Tibial nerve (tissue), 4 donors: ENCODE measurements around the gene SOX8. TPM values are rescaled to one million over a fixed set of nuclear protein-coding genes. Genes with fewer than 3 reads are reported as not detected.

Experiments used
- DNase-seq, 2 donors: peaks; one replicate each; pipeline ENCODE4 v3.0.0-alpha.2; 2019; ENCODE audit warnings: low spot score in 2 of 2
- H3K27ac ChIP-seq, 4 donors: fragments of 200-600 bp; sonication (generic) in 3 of 4; one replicate each; pipeline ENCODE4 v1.5.1; 2017 to 2019; ENCODE audit warnings: mild to moderate bottlenecking in 1 of 4
- H3K27me3 ChIP-seq, 2 donors: fragments of 200-600 bp; sonication (generic) in 1 of 2; one replicate each; pipeline versions ENCODE4 v1.5.1 to v1.6.0; 2017 to 2019
- H3K36me3 ChIP-seq, 3 donors: fragments of 200-600 bp; sonication (generic); one replicate each; pipeline ENCODE4 v1.5.1; 2018 to 2019
- H3K4me1 ChIP-seq, 4 donors: fragments of 200-600 bp; sonication (generic) in 3 of 4; one replicate each; pipeline ENCODE4 v1.5.1; 2017 to 2019
- H3K4me3 ChIP-seq, 4 donors: fragments of 200-600 bp; sonication (generic) in 3 of 4; one replicate each; pipeline ENCODE4 v1.5.1; 2017 to 2019; ENCODE audit warnings: mild to moderate bottlenecking in 1 of 4, moderate library complexity in 1 of 4
- H3K9me3 ChIP-seq, 4 donors: fragments of 200-600 bp; sonication (generic) in 3 of 4; one replicate each; pipeline ENCODE4 v1.5.1; 2017 to 2019
- CTCF ChIP-seq, 5 experiments: fragments of 200-600 bp in 3 of 5; fragments of 450-650 bp in 2 of 5; sonication (generic) in 3 of 5; IDR thresholded peaks; one replicate each; pipeline ENCODE4 v1.5.1; 2016 to 2019; ENCODE audit warnings: antibody characterized with exemption in 5 of 5, mild to moderate bottlenecking in 3 of 5, moderate library complexity in 2 of 5
- EP300 ChIP-seq, 2 donors: sonication (generic); formaldehyde crosslinking; IDR thresholded peaks; one replicate each; pipeline ENCODE4 v1.6.1; 2017; ENCODE audit warnings: antibody characterized with exemption in 2 of 2, mild to moderate bottlenecking in 1 of 2
- POLR2A ChIP-seq, 2 donors: fragments of 450-650 bp; IDR thresholded peaks; one replicate each; pipeline ENCODE4 v1.6.1; 2017; ENCODE audit warnings: antibody characterized with exemption in 2 of 2, mild to moderate bottlenecking in 2 of 2, moderate library complexity in 2 of 2
- WGBS, 2 donors: methylation state at CpG; one replicate each; pipeline ENCODE4 v1.1.5; 2018; 5-methylcytosine and 5-hydroxymethylcytosine counted together
- total RNA-seq, 4 donors: library from RNA; depleted of rRNA; stranded (reverse); fragments of >200 nt; gene quantifications; one replicate each; pipeline ENCODE4 v1.1.0, GENCODE V29; 2016

Gene SOX8
- total RNA-seq, 4 donors from 2014 or later = 51.3 to 74.5 (median 66.3) TPM

GRCh38 chr16:1035066-1035415 lies 53.5 kb downstream of the SOX8 start:
- 70 to 71% methylated on average over 7 of the region's 7 CpGs for WGBS, 2 donors
- Histone ChIP-seq H3K27ac (no peak overlapping the region), H3K36me3 (no peaks in the 10 kb centered on the region), H3K9me3 (no peaks in the 10 kb centered on the region), H3K4me1 (peaks cover 0 to 5% (median 0%) of the 10 kb centered on the region in 4 donors), H3K27me3 (peaks cover 0 to 24% of the 10 kb centered on the region in 2 donors), H3K4me3 (no peak overlapping the region)
- TF ChIP-seq POLR2A (IDR thresholded peaks at IDR 0.05) = no peak
- TF ChIP-seq CTCF (IDR thresholded peaks at IDR 0.05) = no peak
- TF ChIP-seq EP300 (IDR thresholded peaks at IDR 0.05) = no peak
- DNase-seq = no peak

GRCh38 chr16:1036166-1036565 lies 54.6 kb downstream of the SOX8 start:
- H3K9me3 ChIP-seq = no peaks in the 10 kb centered on the region
- TF ChIP-seq EP300 (IDR thresholded peaks at IDR 0.05) (no peak), POLR2A (IDR thresholded peaks at IDR 0.05) (no peak), CTCF (IDR thresholded peaks at IDR 0.05) (no peak)
- no peaks in the 10 kb centered on the region for H3K36me3 ChIP-seq
- H3K27ac ChIP-seq = no peak overlapping the region
- H3K4me3 ChIP-seq = no peak overlapping the region
- no peaks in the 10 kb centered on the region for H3K4me1 ChIP-seq
- peaks cover 0 to 14% of the 10 kb centered on the region in 2 donors for H3K27me3 ChIP-seq
- no peak for DNase-seq
- WGBS, 2 donors = 37 to 45% methylated on average over 6 to 11 of the region's 15 CpGs

Other genes starting within 250 kb of the SOX8 start
- 10 to 100 TPM; 39.8 to 53.2 (median 45.6) TPM for gene CIAO3, start 240.8 kb upstream of the SOX8 start, total RNA-seq
- 1 to 10 TPM in 1 of 4 donors, not detected in 3; 1.5 TPM for gene MSLN, start 221.0 kb upstream of the SOX8 start, total RNA-seq
- 10 to 100 TPM in 3 of 4 donors, 1 to 10 TPM in 1; 8.5 to 18.3 (median 12.5) TPM for gene RPUSD1, start 193.4 kb upstream of the SOX8 start, total RNA-seq
- gene CHTF18, start 193.2 kb upstream of the SOX8 start, total RNA-seq = 10 to 100 TPM in 3 of 4 donors, 1 to 10 TPM in 1; 6.1 to 57.5 (median 17.7) TPM
- gene GNG13, start 181.0 kb upstream of the SOX8 start, total RNA-seq = not detected
- gene LMF1, start 10.8 kb upstream of the SOX8 start, total RNA-seq = 10 to 100 TPM; 24.5 to 58.5 (median 31.8) TPM
- gene SSTR5, start 91.0 kb downstream of the SOX8 start, total RNA-seq = not detected
- not detected for gene C1QTNF8, start 114.5 kb downstream of the SOX8 start, total RNA-seq
- 10 to 100 TPM in 2 of 4 donors, 1 to 10 TPM in 2; 3.8 to 12.0 (median 9.0) TPM for gene CACNA1H, start 171.3 kb downstream of the SOX8 start, total RNA-seq
- 1 to 10 TPM in 1 of 4 donors, not detected in 3; 2.5 TPM for gene TPSG1, start 243.5 kb downstream of the SOX8 start, total RNA-seq
- 10 to 100 TPM; 14.7 to 59.0 (median 29.1) TPM for gene TPSB2, start 248.4 kb downstream of the SOX8 start, total RNA-seq